Measurements from ENCODE around the gene CHST7. TPM values are rescaled to one million over a fixed set of nuclear protein-coding genes. Genes with fewer than 3 reads are reported as not detected.

The CHST7 gene
- total RNA-seq, 1 donor from 2014 or later = 5.6 TPM

DNA sequence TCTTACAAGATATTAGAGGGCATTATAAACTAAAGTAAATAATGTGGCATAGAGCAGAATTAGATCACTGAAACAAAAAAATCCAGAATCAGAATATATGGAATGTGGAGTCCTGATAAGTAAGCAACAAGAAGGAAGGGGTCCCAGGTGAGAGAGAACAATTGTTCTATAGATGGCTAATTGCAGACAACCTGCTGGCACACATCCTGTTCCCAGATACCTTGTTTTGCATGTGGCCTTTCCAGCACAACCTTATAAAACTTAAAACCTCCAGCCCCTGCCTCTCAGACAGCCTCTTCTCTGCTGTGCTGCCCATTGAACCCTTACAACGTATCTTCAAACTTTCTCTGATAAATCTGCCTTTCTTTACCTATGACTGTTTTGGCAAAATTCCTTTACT is 23.7 kb upstream of the CHST7 start:
- Histone ChIP-seq H4K20me1 (ENCODE audit: low read depth) (peaks cover 3% of the 10 kb centered on the region), H3K9me3 (ENCODE audit: low read depth) (no peaks in the 10 kb centered on the region), H3K79me2 (ENCODE audit: low read depth) (peaks cover 37% of the 10 kb centered on the region), H3K36me3 (no peaks in the 10 kb centered on the region), H3K27me3 (no peaks in the 10 kb centered on the region), H3K27ac (no peak overlapping the region), H3K4me1 (no peaks in the 10 kb centered on the region), H2AFZ (replicated peaks) (no peak overlapping the region), H3F3A (ENCODE audit: low read depth) (no peaks in the 10 kb centered on the region), H3K4me3 (no peak overlapping the region), H3K9ac (no peak overlapping the region), H3K4me2 (no peak overlapping the region)
- Mint-ChIP-seq H3K36me3 (peaks cover 6% of the 10 kb centered on the region), H3K9me3 (peaks cover 5% of the 10 kb centered on the region), H3K4me1 (peaks cover 5% of the 10 kb centered on the region), H3K27me3 (ENCODE audit: insufficient read depth, low read depth) (peaks cover 2% of the 10 kb centered on the region), H3K27ac (no peak overlapping the region), H3K4me3 (no peak overlapping the region)
- no peak for DNase-seq (ENCODE audit: low spot score)
- TF ChIP-seq EZH2phosphoT487 (IDR thresholded peaks at IDR 0.05) (no peak), EZH2 (IDR thresholded peaks at IDR 0.05) (no peak)
- TF ChIP-seq, protein P1, sequence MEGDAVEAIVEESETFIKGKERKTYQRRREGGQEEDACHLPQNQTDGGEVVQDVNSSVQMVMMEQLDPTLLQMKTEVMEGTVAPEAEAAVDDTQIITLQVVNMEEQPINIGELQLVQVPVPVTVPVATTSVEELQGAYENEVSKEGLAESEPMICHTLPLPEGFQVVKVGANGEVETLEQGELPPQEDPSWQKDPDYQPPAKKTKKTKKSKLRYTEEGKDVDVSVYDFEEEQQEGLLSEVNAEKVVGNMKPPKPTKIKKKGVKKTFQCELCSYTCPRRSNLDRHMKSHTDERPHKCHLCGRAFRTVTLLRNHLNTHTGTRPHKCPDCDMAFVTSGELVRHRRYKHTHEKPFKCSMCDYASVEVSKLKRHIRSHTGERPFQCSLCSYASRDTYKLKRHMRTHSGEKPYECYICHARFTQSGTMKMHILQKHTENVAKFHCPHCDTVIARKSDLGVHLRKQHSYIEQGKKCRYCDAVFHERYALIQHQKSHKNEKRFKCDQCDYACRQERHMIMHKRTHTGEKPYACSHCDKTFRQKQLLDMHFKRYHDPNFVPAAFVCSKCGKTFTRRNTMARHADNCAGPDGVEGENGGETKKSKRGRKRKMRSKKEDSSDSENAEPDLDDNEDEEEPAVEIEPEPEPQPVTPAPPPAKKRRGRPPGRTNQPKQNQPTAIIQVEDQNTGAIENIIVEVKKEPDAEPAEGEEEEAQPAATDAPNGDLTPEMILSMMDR (IDR thresholded peaks at IDR 0.05) = no peak

GRCh38 chrX:46551494-46552128 is 22.0 kb upstream of the CHST7 start:
- H3F3A ChIP-seq (ENCODE audit: low read depth) = no peaks in the 10 kb centered on the region
- H3K9me3 ChIP-seq (ENCODE audit: low read depth) = no peaks in the 10 kb centered on the region
- Mint-ChIP-seq H3K27ac (no peak overlapping the region), H3K9me3 (peaks cover 5% of the 10 kb centered on the region), H3K4me1 (peaks cover 2% of the 10 kb centered on the region), H3K27me3 (ENCODE audit: insufficient read depth, low read depth) (peaks cover 2% of the 10 kb centered on the region), H3K36me3 (peaks cover 6% of the 10 kb centered on the region), H3K4me3 (no peak overlapping the region)
- H3K4me3 ChIP-seq = no peak overlapping the region
- no peaks in the 10 kb centered on the region for H3K27me3 ChIP-seq
- TF ChIP-seq EZH2phosphoT487 (IDR thresholded peaks at IDR 0.05) (no peak), EZH2 (IDR thresholded peaks at IDR 0.05) (no peak)
- TF ChIP-seq, protein P1 (IDR thresholded peaks at IDR 0.05) = no peak
- no peak overlapping the region for H3K4me2 ChIP-seq
- H4K20me1 ChIP-seq (ENCODE audit: low read depth) = peaks cover 3% of the 10 kb centered on the region
- no peaks in the 10 kb centered on the region for H3K36me3 ChIP-seq
- H3K4me1 ChIP-seq = no peaks in the 10 kb centered on the region
- H3K79me2 ChIP-seq (ENCODE audit: low read depth) = peaks cover 21% of the 10 kb centered on the region
- H2AFZ ChIP-seq (replicated peaks) = no peak overlapping the region
- H3K27ac ChIP-seq = peak overlapping the region; percentile 37
- H3K9ac ChIP-seq = no peak overlapping the region
- DNase-seq (ENCODE audit: low spot score) = peak; percentile 9

- Histone ChIP-seq H3K79me2 (ENCODE audit: low read depth) (no peaks in the 10 kb centered on the region), H3K4me2 (no peak overlapping the region), H3K9ac (no peak overlapping the region), H2AFZ (replicated peaks) (no peak overlapping the region), H3K36me3 (no peaks in the 10 kb centered on the region), H3K4me3 (no peak overlapping the region), H3K9me3 (ENCODE audit: low read depth) (no peaks in the 10 kb centered on the region), H3K4me1 (no peaks in the 10 kb centered on the region), H3K27ac (no peak overlapping the region), H3K27me3 (no peaks in the 10 kb centered on the region), H4K20me1 (ENCODE audit: low read depth) (no peaks in the 10 kb centered on the region), H3F3A (ENCODE audit: low read depth) (no peaks in the 10 kb centered on the region)
- Mint-ChIP-seq H3K27me3 (ENCODE audit: insufficient read depth, low read depth) (peaks cover 2% of the 10 kb centered on the region), H3K9me3 (peaks cover 4% of the 10 kb centered on the region), H3K4me3 (no peak overlapping the region), H3K36me3 (peaks cover 4% of the 10 kb centered on the region), H3K4me1 (no peaks in the 10 kb centered on the region), H3K27ac (no peak overlapping the region)
- DNase-seq (ENCODE audit: low spot score) = no peak
- no peak for TF ChIP-seq EZH2 (IDR thresholded peaks at IDR 0.05)
- TF ChIP-seq, protein P1 (IDR thresholded peaks at IDR 0.05) = no peak
- no peak for TF ChIP-seq EZH2phosphoT487 (IDR thresholded peaks at IDR 0.05)
Measured at GRCh38 chrX:46553935-46554334, 19.6 kb upstream of the CHST7 start.
